Measurements from ENCODE around the gene FILIP1.

FILIP1 gene

GRCh38 chr6:75268988-75269354 is 224.6 kb downstream of the FILIP1 start:
- Histone ChIP-seq H3K27ac (no peak overlapping the region), H3K4me1 (no peaks in the 10 kb centered on the region), H3K4me2 (no peak overlapping the region), H3K9ac (no peak overlapping the region), H3K36me3 (peaks cover 44% of the 10 kb centered on the region), H4K20me1 (peaks cover 52% of the 10 kb centered on the region), H3K4me3 (no peak overlapping the region), H3K27me3 (no peaks in the 10 kb centered on the region), H3K9me3 (peaks cover 9% of the 10 kb centered on the region; the same call in 1 of the 2 replicates)
- no peak for TF ChIP-seq Cebpa-rat (IDR thresholded peaks at IDR 0.05)

- no peak for TF ChIP-seq Cebpa-rat (IDR thresholded peaks at IDR 0.05)
- Histone ChIP-seq H3K9ac (no peak overlapping the region), H4K20me1 (peaks cover 49% of the 10 kb centered on the region), H3K27ac (no peak overlapping the region), H3K9me3 (peaks cover 8% of the 10 kb centered on the region; the same call in 1 of the 2 replicates), H3K4me2 (no peak overlapping the region), H3K27me3 (no peaks in the 10 kb centered on the region), H3K4me3 (no peak overlapping the region), H3K36me3 (peaks cover 48% of the 10 kb centered on the region), H3K4me1 (no peaks in the 10 kb centered on the region)
Measured at GRCh38 chr6:75268121-75268987, 225.2 kb downstream of the FILIP1 start.

- H3K4me2 ChIP-seq: no peak overlapping the region
- H3K9me3 ChIP-seq: no peaks in the 10 kb centered on the region; the same call in 1 of the 2 replicates
- H3K4me1 ChIP-seq: no peaks in the 10 kb centered on the region
- TF ChIP-seq Cebpa-rat (IDR thresholded peaks at IDR 0.05): no peak
- no peak overlapping the region for H3K27ac ChIP-seq
- H3K27me3 ChIP-seq: no peaks in the 10 kb centered on the region
- H3K36me3 ChIP-seq: peaks cover 48% of the 10 kb centered on the region
- no peak overlapping the region for H3K4me3 ChIP-seq
- H3K9ac ChIP-seq: no peak overlapping the region
- peaks cover 50% of the 10 kb centered on the region for H4K20me1 ChIP-seq
Measured at GRCh38 chr6:75267461-75267860, 226.1 kb downstream of the FILIP1 start.

GRCh38 chr6:75266716-75267291 is 226.8 kb downstream of the FILIP1 start:
- Histone ChIP-seq H3K9ac (no peak overlapping the region), H3K4me2 (no peak overlapping the region), H3K27ac (no peak overlapping the region), H3K4me3 (no peak overlapping the region), H3K4me1 (no peaks in the 10 kb centered on the region), H4K20me1 (peaks cover 57% of the 10 kb centered on the region), H3K36me3 (peaks cover 48% of the 10 kb centered on the region), H3K27me3 (no peaks in the 10 kb centered on the region), H3K9me3 (no peaks in the 10 kb centered on the region)
- no peak for TF ChIP-seq Cebpa-rat (IDR thresholded peaks at IDR 0.05)

- no peak overlapping the region for H3K4me3 ChIP-seq
- no peak overlapping the region for H3K4me2 ChIP-seq
- H3K27me3 ChIP-seq: no peaks in the 10 kb centered on the region
- H3K9me3 ChIP-seq: no peaks in the 10 kb centered on the region
- H3K27ac ChIP-seq: no peak overlapping the region
- H3K4me1 ChIP-seq: no peaks in the 10 kb centered on the region
- peaks cover 64% of the 10 kb centered on the region for H3K36me3 ChIP-seq
- TF ChIP-seq Cebpa-rat (IDR thresholded peaks at IDR 0.05): no peak
- no peak overlapping the region for H3K9ac ChIP-seq
- peaks cover 41% of the 10 kb centered on the region for H4K20me1 ChIP-seq
Measured at GRCh38 chr6:75263401-75263750, 230.2 kb downstream of the FILIP1 start.

- H4K20me1 ChIP-seq: peaks cover 36% of the 10 kb centered on the region
- H3K36me3 ChIP-seq: peaks cover 68% of the 10 kb centered on the region
- H3K27me3 ChIP-seq: no peaks in the 10 kb centered on the region
- H3K27ac ChIP-seq: no peak overlapping the region
- H3K4me1 ChIP-seq: no peaks in the 10 kb centered on the region
- no peak overlapping the region for H3K4me3 ChIP-seq
- TF ChIP-seq Cebpa-rat (IDR thresholded peaks at IDR 0.05): no peak
- H3K9me3 ChIP-seq: no peaks in the 10 kb centered on the region
- H3K4me2 ChIP-seq: no peak overlapping the region
- H3K9ac ChIP-seq: no peak overlapping the region
Measured at GRCh38 chr6:75262716-75263400, 230.7 kb downstream of the FILIP1 start.

- Histone ChIP-seq H3K27ac (no peak overlapping the region), H4K20me1 (peaks cover 22% of the 10 kb centered on the region), H3K4me1 (no peaks in the 10 kb centered on the region), H3K9ac (no peak overlapping the region), H3K27me3 (no peaks in the 10 kb centered on the region), H3K9me3 (no peaks in the 10 kb centered on the region), H3K36me3 (peaks cover 83% of the 10 kb centered on the region), H3K4me3 (no peak overlapping the region), H3K4me2 (no peak overlapping the region)
- TF ChIP-seq Cebpa-rat (IDR thresholded peaks at IDR 0.05): no peak
Measured at GRCh38 chr6:75261299-75261698, 232.3 kb downstream of the FILIP1 start.

- H3K27ac ChIP-seq: no peak overlapping the region
- H4K20me1 ChIP-seq: peaks cover 12% of the 10 kb centered on the region; the same call in 1 of the 2 replicates
- H3K4me1 ChIP-seq: no peaks in the 10 kb centered on the region
- H3K9ac ChIP-seq: no peak overlapping the region
- H3K4me3 ChIP-seq: no peak overlapping the region
- no peak overlapping the region for H3K4me2 ChIP-seq
- H3K9me3 ChIP-seq: no peaks in the 10 kb centered on the region
- no peaks in the 10 kb centered on the region for H3K27me3 ChIP-seq
- peaks cover 80% of the 10 kb centered on the region for H3K36me3 ChIP-seq
- no peak for TF ChIP-seq Cebpa-rat (IDR thresholded peaks at IDR 0.05)
Measured at GRCh38 chr6:75257343-75258087, 236.1 kb downstream of the FILIP1 start.

- H3K9me3 ChIP-seq: no peaks in the 10 kb centered on the region
- no peaks in the 10 kb centered on the region for H3K27me3 ChIP-seq
- H3K4me2 ChIP-seq: no peak overlapping the region
- no peaks in the 10 kb centered on the region; the same call in 1 of the 2 replicates for H4K20me1 ChIP-seq
- no peak for TF ChIP-seq Cebpa-rat (IDR thresholded peaks at IDR 0.05)
- H3K36me3 ChIP-seq: peaks cover 20% of the 10 kb centered on the region
- no peaks in the 10 kb centered on the region for H3K4me1 ChIP-seq
- no peak overlapping the region for H3K27ac ChIP-seq
- H3K4me3 ChIP-seq: no peak overlapping the region
- no peak overlapping the region for H3K9ac ChIP-seq
Measured at GRCh38 chr6:75250552-75250951, 243.0 kb downstream of the FILIP1 start.
